Tibial nerve (tissue), 4 donors: ENCODE data around the gene PDILT. TPM values are rescaled to one million over a fixed set of nuclear protein-coding genes. Genes with fewer than 3 reads are reported as not detected.

Experiments
- DNase-seq, 2 donors: peaks; one replicate each; pipeline ENCODE4 v3.0.0-alpha.2; 2019; ENCODE audit warnings: low spot score in 2 of 2
- H3K27ac ChIP-seq, 4 donors: fragments of 200-600 bp; sonication (generic) in 3 of 4; one replicate each; pipeline ENCODE4 v1.5.1; 2017 to 2019; ENCODE audit warnings: mild to moderate bottlenecking in 1 of 4
- H3K27me3 ChIP-seq, 2 donors: fragments of 200-600 bp; sonication (generic) in 1 of 2; one replicate each; pipeline versions ENCODE4 v1.5.1 to v1.6.0; 2017 to 2019
- H3K36me3 ChIP-seq, 3 donors: fragments of 200-600 bp; sonication (generic); one replicate each; pipeline ENCODE4 v1.5.1; 2018 to 2019
- H3K4me1 ChIP-seq, 4 donors: fragments of 200-600 bp; sonication (generic) in 3 of 4; one replicate each; pipeline ENCODE4 v1.5.1; 2017 to 2019
- H3K4me3 ChIP-seq, 4 donors: fragments of 200-600 bp; sonication (generic) in 3 of 4; one replicate each; pipeline ENCODE4 v1.5.1; 2017 to 2019; ENCODE audit warnings: mild to moderate bottlenecking in 1 of 4, moderate library complexity in 1 of 4
- H3K9me3 ChIP-seq, 4 donors: fragments of 200-600 bp; sonication (generic) in 3 of 4; one replicate each; pipeline ENCODE4 v1.5.1; 2017 to 2019
- CTCF ChIP-seq, 5 experiments: fragments of 200-600 bp in 3 of 5; fragments of 450-650 bp in 2 of 5; sonication (generic) in 3 of 5; IDR thresholded peaks; one replicate each; pipeline ENCODE4 v1.5.1; 2016 to 2019; ENCODE audit warnings: antibody characterized with exemption in 5 of 5, mild to moderate bottlenecking in 3 of 5, moderate library complexity in 2 of 5
- EP300 ChIP-seq, 2 donors: sonication (generic); formaldehyde crosslinking; IDR thresholded peaks; one replicate each; pipeline ENCODE4 v1.6.1; 2017; ENCODE audit warnings: antibody characterized with exemption in 2 of 2, mild to moderate bottlenecking in 1 of 2
- POLR2A ChIP-seq, 2 donors: fragments of 450-650 bp; IDR thresholded peaks; one replicate each; pipeline ENCODE4 v1.6.1; 2017; ENCODE audit warnings: antibody characterized with exemption in 2 of 2, mild to moderate bottlenecking in 2 of 2, moderate library complexity in 2 of 2
- WGBS, 2 donors: methylation state at CpG; one replicate each; pipeline ENCODE4 v1.1.5; 2018; 5-methylcytosine and 5-hydroxymethylcytosine counted together
- total RNA-seq, 4 donors: library from RNA; depleted of rRNA; stranded (reverse); fragments of >200 nt; gene quantifications; one replicate each; pipeline ENCODE4 v1.1.0, GENCODE V29; 2016

Gene PDILT
- total RNA-seq, 4 donors from 2014 or later, result not detected

- no peak for TF ChIP-seq EP300 (IDR thresholded peaks at IDR 0.05)
- no peaks in the 10 kb centered on the region for H3K9me3 ChIP-seq
- H3K4me3 ChIP-seq, result no peak overlapping the region
- H3K36me3 ChIP-seq, result no peaks in the 10 kb centered on the region
- 62 to 63% methylated on average over 3 of the region's 3 CpGs for WGBS, 2 donors
- H3K4me1 ChIP-seq, result peaks cover 0 to 8% (median under 1%) of the 10 kb centered on the region in 4 donors
- H3K27me3 ChIP-seq, result no peaks in the 10 kb centered on the region
- H3K27ac ChIP-seq, result no peak overlapping the region
- DNase-seq, result no peak
These were observed 23.8 kb downstream of the PDILT start for GRCh38 chr16:20380782-20381181.

- 77 to 81% methylated on average over 5 of the region's 5 CpGs for WGBS, 2 donors
- H3K4me1 ChIP-seq, result no peaks in the 10 kb centered on the region
- H3K4me3 ChIP-seq, result no peak overlapping the region
- H3K36me3 ChIP-seq, result no peaks in the 10 kb centered on the region
- H3K27ac ChIP-seq, result no peak overlapping the region
- DNase-seq, result no peak
- no peaks in the 10 kb centered on the region for H3K27me3 ChIP-seq
- no peak for TF ChIP-seq EP300 (IDR thresholded peaks at IDR 0.05)
- no peak for TF ChIP-seq CTCF (IDR thresholded peaks at IDR 0.05)
- TF ChIP-seq POLR2A (IDR thresholded peaks at IDR 0.05), result no peak
- H3K9me3 ChIP-seq, result peaks cover 0 to 4% (median 0%) of the 10 kb centered on the region in 4 donors
These were observed 27.4 kb downstream of the PDILT start for GRCh38 chr16:20377181-20377580.

- no peak overlapping the region for H3K4me3 ChIP-seq
- H3K9me3 ChIP-seq, result peaks cover 0 to 4% (median 0%) of the 10 kb centered on the region in 4 donors
- no peaks in the 10 kb centered on the region for H3K36me3 ChIP-seq
- TF ChIP-seq EP300 (IDR thresholded peaks at IDR 0.05), result no peak
- TF ChIP-seq POLR2A (IDR thresholded peaks at IDR 0.05), result no peak
- TF ChIP-seq CTCF (IDR thresholded peaks at IDR 0.05), result no peak
- H3K27ac ChIP-seq, result no peak overlapping the region
- no peaks in the 10 kb centered on the region for H3K27me3 ChIP-seq
- DNase-seq, result no peak
- WGBS, 2 donors, result 81 to 84% methylated on average over 5 of the region's 5 CpGs
- no peaks in the 10 kb centered on the region for H3K4me1 ChIP-seq
These were observed 31.8 kb downstream of the PDILT start for GRCh38 chr16:20372701-20373100.

- H3K36me3 ChIP-seq, result no peaks in the 10 kb centered on the region
- 67 to 70% methylated on average over 9 of the region's 9 CpGs for whole genome bisulfite sequencing, 2 donors
- TF ChIP-seq EP300 (IDR thresholded peaks at IDR 0.05) (no peak), POLR2A (IDR thresholded peaks at IDR 0.05) (no peak), CTCF (IDR thresholded peaks at IDR 0.05) (no peak)
These were observed 35.0 kb downstream of the PDILT start for GRCh38 chr16:20369452-20370054.

GRCh38 chr16:20364051-20364450 lies 40.5 kb downstream of the PDILT start:
- no peak for DNase-seq
- Histone ChIP-seq H3K36me3 (no peaks in the 10 kb centered on the region), H3K27me3 (no peaks in the 10 kb centered on the region), H3K4me1 (no peaks in the 10 kb centered on the region), H3K27ac (no peak overlapping the region), H3K4me3 (no peak overlapping the region), H3K9me3 (no peaks in the 10 kb centered on the region)
- TF ChIP-seq POLR2A (IDR thresholded peaks at IDR 0.05) (no peak), EP300 (IDR thresholded peaks at IDR 0.05) (no peak), CTCF (IDR thresholded peaks at IDR 0.05) (no peak)
- WGBS, 2 donors, result 60 to 63% methylated on average over 3 of the region's 3 CpGs

More at GRCh38 chr16:20369452-20370054, 35.0 kb downstream of the PDILT start:
- Histone ChIP-seq H3K27me3 (no peaks in the 10 kb centered on the region), H3K4me3 (no peak overlapping the region), H3K4me1 (no peaks in the 10 kb centered on the region), H3K27ac (no peak overlapping the region), H3K9me3 (peaks cover 0 to 4% (median 0%) of the 10 kb centered on the region in 4 donors)
- no peak for DNase-seq
